Osteocyte (in vitro differentiated cells): ENCODE results near the gene C19orf53. TPM values are rescaled to one million over a fixed set of nuclear protein-coding genes. Genes with fewer than 3 reads are reported as not detected.

Source experiments
- DNase-seq: peaks from one replicate; pipeline ENCODE4 v3.0.0; 2021; ENCODE audit warnings: mixed read lengths; ENCODE audit not compliant: unreplicated experiment; ENCODE audit errors: extremely low spot score
- H3K27ac Mint-ChIP-seq: one replicate; pipeline ENCODE4 v1.8.0; 2021; ENCODE audit warnings: mild to moderate bottlenecking, mixed read lengths; ENCODE audit not compliant: unreplicated experiment
- H3K27me3 Mint-ChIP-seq: one replicate; pipeline ENCODE4 v1.8.0; 2021; ENCODE audit warnings: mixed read lengths; ENCODE audit not compliant: unreplicated experiment
- H3K36me3 Mint-ChIP-seq: one replicate; pipeline ENCODE4 v1.8.0; 2021; ENCODE audit warnings: mixed read lengths; ENCODE audit not compliant: unreplicated experiment
- H3K4me1 Mint-ChIP-seq: one replicate; pipeline ENCODE4 v1.8.0; 2021; ENCODE audit warnings: mixed read lengths; ENCODE audit not compliant: unreplicated experiment
- H3K4me3 Mint-ChIP-seq: one replicate; pipeline ENCODE4 v1.8.0; 2021; ENCODE audit warnings: mild to moderate bottlenecking, moderate library complexity, mixed read lengths; ENCODE audit not compliant: unreplicated experiment
- H3K9me3 Mint-ChIP-seq: one replicate; pipeline ENCODE4 v1.8.0; 2021; ENCODE audit warnings: mixed read lengths; ENCODE audit not compliant: unreplicated experiment
- CTCF ChIP-seq: fragments of 200-600 bp; sonication (generic); IDR thresholded peaks from 2 replicates; pipeline ENCODE4 v1.5.0; 2021; ENCODE audit warnings: antibody characterized with exemption, mild to moderate bottlenecking, moderate library complexity
- total RNA-seq: library from RNA; stranded (reverse); gene quantifications from 2 replicates; pipeline ENCODE4 v1.2.1, GENCODE V29; 2021

Gene C19orf53
- total RNA-seq, 1 donor from 2014 or later, result 86.6 TPM

- Mint-ChIP-seq H3K27me3 (no peaks in the 10 kb centered on the region), H3K4me3 (no peak overlapping the region), H3K36me3 (peaks cover 29% of the 10 kb centered on the region), H3K9me3 (no peaks in the 10 kb centered on the region), H3K27ac (no peak overlapping the region), H3K4me1 (no peaks in the 10 kb centered on the region)
- DNase-seq, result no peak
- no peak for TF ChIP-seq CTCF
Observed at GRCh38 chr19:13756210-13756609, 18.0 kb upstream of the C19orf53 start.

GRCh38 chr19:13757805-13758772, 16.2 kb upstream of the C19orf53 start:
- Mint-ChIP-seq H3K36me3 (peaks cover 32% of the 10 kb centered on the region), H3K4me1 (no peaks in the 10 kb centered on the region), H3K4me3 (no peak overlapping the region), H3K27ac (no peak overlapping the region), H3K9me3 (no peaks in the 10 kb centered on the region), H3K27me3 (no peaks in the 10 kb centered on the region)
- DNase-seq, result no peak
- no peak for TF ChIP-seq CTCF

- no peak for TF ChIP-seq CTCF
- Mint-ChIP-seq H3K4me3 (no peak overlapping the region), H3K36me3 (peaks cover 29% of the 10 kb centered on the region), H3K9me3 (no peaks in the 10 kb centered on the region), H3K27ac (no peak overlapping the region), H3K27me3 (no peaks in the 10 kb centered on the region), H3K4me1 (peaks cover 2% of the 10 kb centered on the region)
- DNase-seq, result no peak
Observed at GRCh38 chr19:13758795-13759194, 15.5 kb upstream of the C19orf53 start.

- DNase-seq, result no peak
- peak; percentile 17 for TF ChIP-seq CTCF
- no peak overlapping the region for H3K4me3 Mint-ChIP-seq
- H3K27me3 Mint-ChIP-seq, result no peaks in the 10 kb centered on the region
- H3K9me3 Mint-ChIP-seq, result no peaks in the 10 kb centered on the region
- H3K4me1 Mint-ChIP-seq, result peaks cover 13% of the 10 kb centered on the region
- peaks cover 18% of the 10 kb centered on the region for H3K36me3 Mint-ChIP-seq
- H3K27ac Mint-ChIP-seq, result no peak overlapping the region
Observed at GRCh38 chr19:13761423-13761822, 12.8 kb upstream of the C19orf53 start.

- no peak for DNase-seq
- peaks cover 13% of the 10 kb centered on the region for H3K4me1 Mint-ChIP-seq
- H3K4me3 Mint-ChIP-seq, result no peak overlapping the region
- no peaks in the 10 kb centered on the region for H3K27me3 Mint-ChIP-seq
- no peaks in the 10 kb centered on the region for H3K9me3 Mint-ChIP-seq
- peaks cover 13% of the 10 kb centered on the region for H3K36me3 Mint-ChIP-seq
- no peak for TF ChIP-seq CTCF
- no peak overlapping the region for H3K27ac Mint-ChIP-seq
Observed at GRCh38 chr19:13762635-13763235, 11.5 kb upstream of the C19orf53 start.
